IMR-90 (cell line): ENCODE results near the gene WASF1. TPM values are rescaled to one million over a fixed set of nuclear protein-coding genes. Genes with fewer than 3 reads are reported as not detected.

ENCODE experiments used
- ATAC-seq: fragments of 200-7000 bp; cut with Tn5 transposase; 2 replicates; pipeline ENCODE4 v1.9.1; 2020; ENCODE audit warnings: low read depth, mild to moderate bottlenecking, moderate library complexity
- BruUV-seq: library from RNA; stranded (reverse); fragments of 400-500 nt; replicated peaks from 2 replicates; lab custom pipeline; 2021; lab: Mats Ljungman, UMichigan
- CTCF ChIA-PET: fragments of 300-600 bp; formaldehyde crosslinking; extraction: SDS; loops from one replicate; lab custom pipeline; 2021; ENCODE audit warnings: antibody characterized with exemption; lab: Yijun Ruan, JAX
- POLR2A ChIA-PET: fragments of 300-600 bp; sonication (Branson Sonifier 250); formaldehyde crosslinking; loops from one replicate; lab custom pipeline; 2022; ENCODE audit warnings: antibody characterized with exemption; ENCODE audit not compliant: unreplicated experiment; lab: Charles Lee
- DNase-seq: peaks from one replicate; pipeline ENCODE4 v3.0.0; 2013
- H2AFZ ChIP-seq: replicated peaks from 2 replicates; pipeline ENCODE3; 2013; ENCODE audit warnings: low read length, mild to moderate bottlenecking; ENCODE audit not compliant: poor library complexity
- H2AK5ac ChIP-seq: 2 replicates; pipeline ENCODE4 v1.6.1; 2013; ENCODE audit warnings: low read depth, low read length, inconsistent platforms
- H2AK9ac ChIP-seq: replicated peaks from 2 replicates; pipeline ENCODE3; 2013; ENCODE audit warnings: mild to moderate bottlenecking, low read depth, low read length, moderate library complexity; ENCODE audit not compliant: poor library complexity
- H2BK120ac ChIP-seq: 2 replicates; pipeline ENCODE4 v1.6.1; 2013; ENCODE audit warnings: low read depth, low read length, inconsistent platforms
- H2BK15ac ChIP-seq: 3 replicates; pipeline ENCODE4 v1.6.1; 2013; ENCODE audit warnings: low read depth, low read length, inconsistent platforms
- H2BK20ac ChIP-seq: 2 replicates; pipeline ENCODE4 v1.6.1; 2013; ENCODE audit warnings: low read depth, mild to moderate bottlenecking, inconsistent platforms, low read length, moderate library complexity
- H2BK5ac ChIP-seq: 2 replicates; pipeline ENCODE4 v1.6.1; 2013; ENCODE audit warnings: mild to moderate bottlenecking, low read depth, low read length, inconsistent platforms; ENCODE audit not compliant: poor library complexity, severe bottlenecking
- H3K14ac ChIP-seq: replicated peaks from 2 replicates; pipeline ENCODE4 v1.6.1; 2013; ENCODE audit warnings: low read depth, low read length, inconsistent platforms
- H3K18ac ChIP-seq: 2 replicates; pipeline ENCODE4 v1.6.1; 2013; ENCODE audit warnings: low read depth, low read length, control low read depth
- H3K23ac ChIP-seq: 2 replicates; pipeline ENCODE4 v1.6.1; 2013; ENCODE audit warnings: low read depth, low read length, inconsistent platforms
- H3K27ac ChIP-seq: 2 replicates; pipeline ENCODE4 v1.5.1; 2013; ENCODE audit warnings: mild to moderate bottlenecking, control low read depth, low read length; ENCODE audit not compliant: insufficient read depth
- H3K27me3 ChIP-seq: 2 replicates; pipeline ENCODE4 v1.6.1; 2013; ENCODE audit warnings: low read length; ENCODE audit not compliant: control insufficient read depth, insufficient read depth
- H3K36me3 ChIP-seq: 2 replicates; pipeline ENCODE4 v1.6.1; 2013; ENCODE audit warnings: low read length, mixed read lengths; ENCODE audit not compliant: control insufficient read depth, insufficient read depth
- H3K4ac ChIP-seq: 2 replicates; pipeline ENCODE4 v1.6.1; 2013; ENCODE audit warnings: low read depth, low read length, inconsistent platforms
- H3K4me1 ChIP-seq: 2 replicates; pipeline ENCODE4 v1.6.1; 2013; ENCODE audit warnings: low read length, mixed read lengths; ENCODE audit not compliant: control insufficient read depth, insufficient read depth
- H3K4me2 ChIP-seq: 2 replicates; pipeline ENCODE4 v1.6.1; 2013; ENCODE audit warnings: low read depth, mild to moderate bottlenecking, control low read depth, low read length, moderate library complexity
- H3K4me3 ChIP-seq: 2 replicates; pipeline ENCODE4 v1.5.1; 2013; ENCODE audit warnings: low read depth, mild to moderate bottlenecking, control low read depth, low read length, moderate library complexity; ENCODE audit not compliant: insufficient read depth
- H3K56ac ChIP-seq: 2 replicates; pipeline ENCODE4 v1.6.1; 2013; ENCODE audit warnings: low read length, inconsistent platforms; ENCODE audit not compliant: insufficient read depth; ENCODE audit errors: extremely low read depth
- H3K79me1 ChIP-seq, 2 experiments: 2 replicates each; pipeline ENCODE4 v1.6.1; 2013; ENCODE audit warnings: low read length in 2 of 2, inconsistent platforms in 1 of 2, low read depth in 1 of 2
- H3K9ac ChIP-seq: 2 replicates; pipeline ENCODE4 v1.6.1; 2013; ENCODE audit warnings: low read depth, low read length, control low read depth
- H3K9me1 ChIP-seq: 2 replicates; pipeline ENCODE4 v1.6.1; 2013; ENCODE audit warnings: low read length, inconsistent platforms; ENCODE audit not compliant: insufficient read depth
- H3K9me3 ChIP-seq: 2 replicates; pipeline ENCODE4 v1.6.1; 2013; ENCODE audit warnings: low read length; ENCODE audit not compliant: control insufficient read depth, insufficient read depth
- H4K20me1 ChIP-seq: 2 replicates; pipeline ENCODE4 v1.6.1; 2013; ENCODE audit warnings: low read length, inconsistent platforms; ENCODE audit not compliant: insufficient read depth
- H4K5ac ChIP-seq: 2 replicates; pipeline ENCODE4 v1.6.1; 2013; ENCODE audit warnings: mild to moderate bottlenecking, low read depth, low read length, control low read depth
- H4K8ac ChIP-seq, 2 experiments: 2 replicates each; pipeline ENCODE4 v1.6.1; 2013; ENCODE audit warnings: low read depth in 2 of 2, low read length in 2 of 2, control low read depth in 1 of 2, inconsistent platforms in 1 of 2
- H4K91ac ChIP-seq: 2 replicates; pipeline ENCODE4 v1.6.1; 2013; ENCODE audit warnings: low read depth, low read length, inconsistent platforms; ENCODE audit not compliant: insufficient read depth
- BHLHE40 ChIP-seq: fragments of 150-350 bp; IDR thresholded peaks from 2 replicates; pipeline ENCODE4 v1.6.1; 2016; ENCODE audit warnings: mild to moderate bottlenecking, low read depth, low read length
- CEBPB ChIP-seq: IDR thresholded peaks from 2 replicates; pipeline ENCODE4 v1.6.1; 2012; ENCODE audit warnings: low read depth, low read length, improper control_type of control experiment
- CHD1 ChIP-seq: IDR thresholded peaks from 2 replicates; pipeline ENCODE4 v1.6.1; 2012; ENCODE audit warnings: low read depth, low read length, improper control_type of control experiment
- FOS ChIP-seq: fragments of 150-350 bp; IDR thresholded peaks from 2 replicates; pipeline ENCODE4 v1.6.1; 2016; ENCODE audit warnings: low read depth, low read length
- MAFK ChIP-seq: IDR thresholded peaks from 2 replicates; pipeline ENCODE4 v1.6.1; 2012; ENCODE audit warnings: low read depth, low read length, improper control_type of control experiment
- MXI1 ChIP-seq: IDR thresholded peaks from 2 replicates; pipeline ENCODE4 v1.6.1; 2012; ENCODE audit warnings: low read depth, mild to moderate bottlenecking, low read length, moderate library complexity, borderline replicate concordance
- NFE2L2 ChIP-seq: fragments of 150-350 bp; IDR thresholded peaks from 2 replicates; pipeline ENCODE4 v1.6.1; 2016; ENCODE audit warnings: low read depth, mild to moderate bottlenecking, low read length
- POLR2A ChIP-seq: IDR thresholded peaks from 2 replicates; pipeline ENCODE4 v1.6.1; 2012; ENCODE audit warnings: mild to moderate bottlenecking, low read depth, low read length
- RAD21 ChIP-seq: IDR thresholded peaks from 2 replicates; pipeline ENCODE4 v1.6.1; 2012; ENCODE audit warnings: low read length, improper control_type of control experiment
- RCOR1 ChIP-seq: IDR thresholded peaks from 2 replicates; pipeline ENCODE4 v1.6.1; 2012; ENCODE audit warnings: mild to moderate bottlenecking, low read length, improper control_type of control experiment; ENCODE audit not compliant: insufficient replicate concordance
- RFX5 ChIP-seq: IDR thresholded peaks from 2 replicates; pipeline ENCODE4 v1.8.0; 2012; ENCODE audit warnings: low read depth, mild to moderate bottlenecking, low read length, moderate library complexity
- SMC3 ChIP-seq: fragments of 150-350 bp; IDR thresholded peaks from 2 replicates; pipeline ENCODE4 v1.6.1; 2016; ENCODE audit warnings: low read depth, mild to moderate bottlenecking, antibody characterized with exemption, low read length, moderate library complexity
- USF2 ChIP-seq: fragments of 150-350 bp; IDR thresholded peaks from 2 replicates; pipeline ENCODE4 v1.6.1; 2017; ENCODE audit warnings: mild to moderate bottlenecking, antibody characterized with exemption, low read length, low read depth
- WGBS, 2 experiments: methylation state at CpG; one replicate each; pipeline versions ENCODE4 v1.1.5 to v1.1.7; 2013; ENCODE audit warnings: missing lambda C conversion rate in 2 of 2; ENCODE audit not compliant: insufficient read length in 1 of 2; ENCODE audit errors: extremely low coverage in 2 of 2; 5-methylcytosine and 5-hydroxymethylcytosine counted together
- dilution Hi-C: fragments of 300-500 bp; cut with HindIII; formaldehyde crosslinking; loops from one replicate; pipeline ENCODE4 v1.14.3; 2018; ENCODE audit warnings: low sequenced_read_pairs; ENCODE audit not compliant: unreplicated experiment
- in situ Hi-C: fragments of 300-500 bp; cut with MboI; formaldehyde crosslinking; loops from 3 replicates; pipeline ENCODE4 v1.14.3; 2019; ENCODE audit warnings: low sequenced_read_pairs, inconsistent platforms, mixed read lengths
- intact Hi-C: fragments of 100-400 bp; cut with micrococcal nuclease; formaldehyde crosslinking; loops from 2 replicates; pipeline ENCODE4 v1.10.0; 2022
- polyA plus RNA-seq, 3 experiments: library from polyadenylated mRNA; depleted of rRNA; stranded (reverse); fragments of >200 nt; gene quantifications; 2 replicates each; pipeline ENCODE4 v1.2.3, GENCODE V29; 2012; ENCODE audit warnings: low replicate concordance in 1 of 3
- total RNA-seq: library from RNA; depleted of rRNA; stranded (reverse); fragments of >200 nt; gene quantifications from 2 replicates; pipeline ENCODE4 v1.2.3, GENCODE V29; 2012
- TF ChIP-seq, protein P1 (sequence below): fragments of 150-350 bp; IDR thresholded peaks from 2 replicates; pipeline ENCODE4 v1.6.1; 2016; ENCODE audit warnings: low read depth, mild to moderate bottlenecking, low read length, moderate library complexity, borderline replicate concordance

The WASF1 gene
- total and polyA plus RNA-seq, 2 of the 4 experiments (the other 2 are of a cell fraction), result 3.0 to 17.3 TPM

DNA sequence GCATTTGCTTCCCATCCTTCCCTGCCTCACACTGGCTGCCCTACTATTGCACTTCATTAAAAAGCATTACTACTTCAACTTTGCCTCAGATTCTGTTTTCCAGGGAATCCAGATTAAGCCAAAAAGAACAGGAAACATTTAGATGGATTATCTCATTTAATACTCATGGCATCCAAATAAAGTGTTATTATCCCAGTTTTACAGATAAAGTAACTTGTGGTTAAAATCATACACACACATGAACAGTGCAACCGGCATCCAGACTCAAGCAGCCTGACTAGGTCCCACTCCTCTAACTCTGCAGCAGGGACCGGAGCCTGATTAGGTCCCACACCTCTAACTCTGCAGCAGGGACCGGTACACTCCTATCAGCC lies 129.0 kb downstream of the WASF1 start:
- H3K27ac ChIP-seq, result no peak overlapping the region
- no peak overlapping the region for H3K18ac ChIP-seq
- no peak overlapping the region for H3K4ac ChIP-seq
- H2BK120ac ChIP-seq, result no peak overlapping the region
- no peak overlapping the region for H3K14ac ChIP-seq
- H3K9me3 ChIP-seq, result peaks cover 2% of the 10 kb centered on the region
- in situ Hi-C loops (loop anchor here (5.0 kb wide), 1 partner anchor 342 kb away; no protein-coding TSS in a partner anchor), dilution Hi-C loops (no loop called here), intact Hi-C loops (loop anchor here (5.0 kb wide), 1 partner anchor 127 kb away; the partner anchor contains the start of gene WASF1)
- no peak overlapping the region for H3K23ac ChIP-seq
- H3K4me2 ChIP-seq, result no peak overlapping the region
- H2BK5ac ChIP-seq, result no peak overlapping the region
- TF ChIP-seq, protein P1, sequence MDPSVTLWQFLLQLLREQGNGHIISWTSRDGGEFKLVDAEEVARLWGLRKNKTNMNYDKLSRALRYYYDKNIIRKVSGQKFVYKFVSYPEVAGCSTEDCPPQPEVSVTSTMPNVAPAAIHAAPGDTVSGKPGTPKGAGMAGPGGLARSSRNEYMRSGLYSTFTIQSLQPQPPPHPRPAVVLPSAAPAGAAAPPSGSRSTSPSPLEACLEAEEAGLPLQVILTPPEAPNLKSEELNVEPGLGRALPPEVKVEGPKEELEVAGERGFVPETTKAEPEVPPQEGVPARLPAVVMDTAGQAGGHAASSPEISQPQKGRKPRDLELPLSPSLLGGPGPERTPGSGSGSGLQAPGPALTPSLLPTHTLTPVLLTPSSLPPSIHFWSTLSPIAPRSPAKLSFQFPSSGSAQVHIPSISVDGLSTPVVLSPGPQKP, result no peak
- TF ChIP-seq BHLHE40 (no peak), CHD1 (no peak), MXI1 (no peak), RAD21 (no peak), NFE2L2 (no peak), RCOR1 (no peak), POLR2A (no peak), USF2 (no peak), MAFK (no peak), SMC3 (no peak), RFX5 (no peak), FOS (no peak), CEBPB (no peak)
- H3K4me1 ChIP-seq, result no peaks in the 10 kb centered on the region
- H2BK20ac ChIP-seq, result no peak overlapping the region
- H2AK5ac ChIP-seq, result no peak overlapping the region
- ATAC-seq, result no peak
- no peaks in the 10 kb centered on the region for H3K36me3 ChIP-seq
- no peak overlapping the region for H3K9ac ChIP-seq
- H2AK9ac ChIP-seq, result no peak overlapping the region
- H4K5ac ChIP-seq, result no peak overlapping the region
- CTCF ChIA-PET, result no interaction called here
- BruUV-seq, result no TSS peak
- no peak overlapping the region for H3K4me3 ChIP-seq
- POLR2A ChIA-PET, result no interaction called here
- no peak overlapping the region for H4K91ac ChIP-seq
- no peak overlapping the region for H2AFZ ChIP-seq
- H3K27me3 ChIP-seq, result peaks cover 27% of the 10 kb centered on the region
- H3K79me1 ChIP-seq, result no peaks in the 10 kb centered on the region
- WGBS, 2 experiments, result no CpG with 5 or more reads among the region's 3 CpGs
- H3K9me1 ChIP-seq, result no peaks in the 10 kb centered on the region
- H2BK15ac ChIP-seq, result no peak overlapping the region
- H4K8ac ChIP-seq, result no peak overlapping the region
- DNase-seq, result no peak
- H4K20me1 ChIP-seq, result no peaks in the 10 kb centered on the region
- H3K56ac ChIP-seq, result no peak overlapping the region
